Right ventricle myocardium inferior (tissue), 1 donor: ENCODE data around the gene C6orf47. TPM values are rescaled to one million over a fixed set of nuclear protein-coding genes. Genes with fewer than 3 reads are reported as not detected.

Source experiments
- ATAC-seq: fragments of 200-7000 bp; cut with Tn5 transposase; one replicate; pipeline ENCODE4 v1.9.1; 2020; ENCODE audit warnings: mild to moderate bottlenecking, moderate library complexity
- DNase-seq: peaks from one replicate; pipeline ENCODE4 v3.0.0; 2021; ENCODE audit errors: missing footprints
- intact Hi-C: fragments of 100-400 bp; cut with DNase I; formaldehyde crosslinking; loops from one replicate; pipeline ENCODE4 v1.11.0; 2022
- total RNA-seq: library from RNA; stranded (reverse); fragmentation: NEBNext Ultra II Directional; extraction: Animal tissue kit (Norgen Biotek cat#: 25700); gene quantifications from one replicate; pipeline ENCODE4 v1.2.1, GENCODE V29; 2021
- donor health status: DM: no; HTN: yes; CAD: no; lungs with severe emphysema.

The C6orf47 gene
- total RNA-seq, 1 donor from 2014 or later: 17.0 TPM

DNA sequence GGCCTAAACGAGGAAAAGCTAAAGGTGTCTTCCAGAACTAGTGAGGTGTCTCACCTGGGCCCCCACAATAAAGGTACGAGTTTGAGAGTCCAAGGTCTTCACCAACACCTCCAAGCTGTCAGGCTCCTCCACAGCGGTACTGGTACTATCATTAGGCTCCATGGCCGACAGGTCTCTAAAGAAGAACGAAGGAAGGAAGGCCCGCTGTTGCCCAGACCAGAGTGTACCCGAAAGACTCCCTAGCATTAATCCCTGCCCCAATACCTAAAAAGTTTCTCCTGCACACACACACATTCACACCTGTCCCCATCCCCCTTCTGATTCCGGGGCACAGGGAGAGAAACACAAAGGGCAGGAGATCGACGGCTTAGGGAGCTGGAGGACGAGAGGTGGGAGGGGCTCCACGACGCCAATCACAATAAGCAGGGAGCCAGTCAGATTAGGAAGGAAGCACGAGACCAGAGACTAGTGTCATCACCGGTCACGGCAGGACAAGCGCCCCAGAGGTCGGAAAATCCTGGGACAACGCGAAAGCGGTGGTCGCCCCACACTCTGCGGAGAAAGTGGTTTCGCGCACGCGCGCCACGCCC is 8.9 kb downstream of the C6orf47 start:
- ATAC-seq (peak; percentile 67), DNase-seq (no peak)
- intact Hi-C loops: loop anchor here (1.0 kb wide), 2 partner anchors 14 to 31 kb away; partner anchors contain the start of gene PRRC2A

DNA sequence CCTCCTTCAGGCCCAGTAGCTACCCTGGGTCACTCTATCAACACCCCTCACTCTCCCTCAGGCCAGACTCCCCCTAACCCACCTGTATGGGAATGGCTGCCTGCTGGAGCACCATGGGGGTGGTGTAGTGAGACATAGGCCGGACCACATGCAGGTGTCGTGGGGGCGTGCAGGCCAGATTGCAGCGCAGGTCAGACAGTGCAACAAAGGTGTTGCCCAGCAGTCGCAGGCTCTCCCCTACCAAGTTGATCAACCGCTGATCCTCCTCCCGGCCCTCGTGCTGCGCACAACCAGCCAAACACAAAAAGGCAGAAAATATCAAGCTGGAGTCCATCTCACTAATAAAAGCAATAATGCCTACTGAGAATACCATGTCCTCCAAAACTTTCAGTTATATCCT is 15.3 kb downstream of the C6orf47 start:
- intact Hi-C loops: no loop called here
- DNase-seq (no peak), ATAC-seq (no peak)

DNA sequence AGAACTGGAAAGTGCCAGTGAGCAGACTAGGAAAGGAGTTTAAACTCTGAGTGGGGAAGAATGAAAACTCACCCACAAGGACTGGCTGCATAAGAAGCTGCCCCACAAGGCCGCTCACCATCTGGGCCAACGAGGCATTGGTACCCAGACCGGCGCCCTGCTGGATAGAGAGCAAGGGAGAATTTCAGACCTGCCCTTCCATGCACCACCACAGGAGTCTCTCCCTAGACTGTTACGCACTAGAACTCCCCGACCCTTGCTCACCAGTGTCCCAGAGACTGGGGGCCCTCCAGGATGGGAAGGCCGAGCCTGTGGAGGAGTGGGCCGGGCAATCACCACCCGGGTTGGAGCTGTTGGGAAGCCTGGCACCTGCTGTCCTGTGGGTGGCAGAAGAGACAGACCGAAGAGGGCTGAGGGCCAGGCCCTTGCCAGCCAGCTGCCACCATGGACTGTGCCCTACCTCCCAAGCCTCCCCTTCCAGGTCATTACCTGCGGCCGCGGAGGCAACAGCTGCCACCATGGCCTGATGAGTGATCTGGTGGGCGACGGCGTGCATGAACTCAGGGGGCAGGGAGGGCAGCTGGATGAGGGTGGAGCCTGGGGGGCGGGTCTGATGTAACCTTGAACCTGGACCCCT is 16.6 kb downstream of the C6orf47 start:
- DNase-seq (no peak), ATAC-seq (peak; percentile 9)
- intact Hi-C loops: no loop called here

DNA sequence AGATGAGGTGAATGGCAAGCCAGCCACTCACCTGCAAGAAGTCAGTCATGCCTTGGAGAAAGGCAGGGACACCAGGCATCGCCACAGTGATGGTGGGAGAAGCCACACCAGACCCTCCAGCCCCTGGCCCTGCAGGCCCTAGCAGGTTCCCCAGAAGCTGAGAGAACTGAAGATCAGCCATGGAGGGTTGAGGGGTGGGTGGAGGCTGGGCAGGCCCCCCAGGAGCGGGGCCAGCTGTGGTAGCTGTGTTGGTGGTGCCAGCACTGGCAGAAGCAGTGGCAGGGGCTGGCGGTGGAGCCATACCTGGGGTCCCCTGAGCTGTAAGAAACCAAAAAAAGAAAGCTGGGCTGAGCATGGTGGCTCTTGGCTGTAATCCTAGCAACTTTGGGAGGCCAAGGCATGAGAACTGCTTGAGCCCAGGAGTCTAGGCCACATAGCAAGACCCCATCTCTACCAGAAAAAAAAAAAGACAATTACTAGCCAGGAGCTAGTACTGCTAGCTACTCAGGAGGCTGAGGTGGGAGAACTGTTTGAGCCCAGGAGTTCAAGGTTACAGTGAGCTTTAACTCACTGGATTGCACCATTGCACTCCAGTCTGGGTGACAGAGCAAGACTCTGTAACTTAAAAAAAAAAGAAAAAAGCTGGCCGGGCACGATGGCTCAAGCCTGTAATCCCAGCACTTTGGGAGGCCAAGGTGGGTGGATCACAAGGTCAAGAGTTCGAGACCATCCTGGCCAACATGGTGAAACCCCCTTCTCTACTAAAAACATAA is 17.6 kb downstream of the C6orf47 start:
- ATAC-seq (no peak), DNase-seq (no peak)
- intact Hi-C loops: no loop called here

DNA sequence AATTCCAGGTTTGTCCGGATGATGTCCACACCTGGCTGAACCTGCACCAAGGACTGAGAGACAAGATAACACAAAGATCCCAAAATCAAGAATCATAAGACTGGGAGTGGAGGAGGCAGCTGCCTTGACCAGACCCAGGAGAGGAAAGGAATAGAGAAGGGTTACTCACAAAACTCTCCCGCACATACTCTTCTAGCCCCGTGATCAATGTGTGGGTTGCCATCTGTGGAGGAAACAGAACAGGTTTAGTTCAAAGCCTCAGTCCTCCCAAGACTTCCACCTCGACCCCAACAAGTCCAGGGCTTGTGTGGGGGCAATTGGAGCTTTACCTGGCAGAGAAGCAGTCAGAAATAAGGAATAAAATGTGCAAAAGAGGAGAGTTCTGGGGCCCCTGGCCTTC is 19.2 kb downstream of the C6orf47 start:
- DNase-seq: no peak
- ATAC-seq: no peak
- intact Hi-C loops: no loop called here

DNA sequence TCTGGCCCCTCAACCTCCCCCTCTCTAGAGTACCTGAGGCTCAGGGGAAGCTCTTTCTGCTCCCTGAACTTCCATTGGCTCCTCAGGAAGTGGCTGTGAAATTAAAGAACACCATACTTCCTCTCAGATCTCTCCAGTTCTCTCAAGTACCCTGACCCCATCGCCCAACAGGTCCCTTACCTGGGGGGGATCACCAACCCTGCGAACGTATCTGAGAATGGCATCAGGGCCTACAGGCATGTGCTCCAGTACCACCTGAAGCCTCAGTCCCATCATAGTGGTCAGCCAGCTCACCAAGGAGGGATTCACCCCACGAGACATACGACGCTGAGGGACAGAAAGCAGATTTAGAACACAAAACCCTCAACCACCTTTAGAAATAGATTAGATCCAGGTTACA is 20.0 kb downstream of the C6orf47 start:
- DNase-seq: no peak
- no peak for ATAC-seq
- intact Hi-C loops: no loop called here

DNA sequence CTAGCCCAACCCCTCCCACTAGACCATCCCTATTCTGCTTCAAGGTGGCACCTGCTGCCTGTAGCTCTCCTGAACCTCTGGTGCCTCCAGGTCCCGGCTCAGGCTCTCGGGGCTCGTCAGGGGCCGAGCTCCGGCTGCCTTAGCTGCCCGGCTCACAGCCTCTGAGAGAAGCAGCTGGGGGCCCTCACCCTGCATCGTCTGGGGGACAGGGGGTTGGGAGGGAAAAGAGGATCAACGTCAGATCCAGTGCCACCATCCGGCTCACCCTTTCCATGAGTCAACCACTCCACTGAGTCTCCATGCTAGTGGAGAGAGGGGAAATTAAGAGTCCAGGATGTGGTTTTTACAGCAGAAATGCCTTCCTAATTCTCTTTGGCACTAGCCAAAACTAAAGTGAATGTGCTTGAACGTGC is 21.1 kb downstream of the C6orf47 start:
- no peak for ATAC-seq
- DNase-seq: no peak
- intact Hi-C loops: no loop called here

DNA sequence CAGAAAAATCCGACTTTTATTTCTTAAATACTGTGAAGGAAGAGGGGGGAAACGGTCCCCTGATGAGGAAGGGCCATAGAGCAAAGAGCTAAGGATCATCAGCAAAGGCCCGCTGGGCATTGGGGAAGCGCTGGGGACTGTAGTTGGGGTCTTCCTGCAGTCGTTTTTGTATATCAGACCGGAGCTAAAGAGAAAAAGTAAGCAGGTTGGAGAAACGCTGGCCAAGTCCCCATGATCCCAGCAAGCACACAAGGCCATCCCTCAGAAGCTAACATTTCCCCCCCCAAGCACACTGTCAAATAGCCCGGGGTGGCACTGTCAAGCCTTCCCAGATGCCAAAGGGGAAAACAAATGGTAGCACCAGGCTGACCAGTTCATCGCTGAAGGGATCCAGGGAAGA is 21.5 kb downstream of the C6orf47 start:
- ATAC-seq (no peak), DNase-seq (no peak)
- intact Hi-C loops: no loop called here

DNA sequence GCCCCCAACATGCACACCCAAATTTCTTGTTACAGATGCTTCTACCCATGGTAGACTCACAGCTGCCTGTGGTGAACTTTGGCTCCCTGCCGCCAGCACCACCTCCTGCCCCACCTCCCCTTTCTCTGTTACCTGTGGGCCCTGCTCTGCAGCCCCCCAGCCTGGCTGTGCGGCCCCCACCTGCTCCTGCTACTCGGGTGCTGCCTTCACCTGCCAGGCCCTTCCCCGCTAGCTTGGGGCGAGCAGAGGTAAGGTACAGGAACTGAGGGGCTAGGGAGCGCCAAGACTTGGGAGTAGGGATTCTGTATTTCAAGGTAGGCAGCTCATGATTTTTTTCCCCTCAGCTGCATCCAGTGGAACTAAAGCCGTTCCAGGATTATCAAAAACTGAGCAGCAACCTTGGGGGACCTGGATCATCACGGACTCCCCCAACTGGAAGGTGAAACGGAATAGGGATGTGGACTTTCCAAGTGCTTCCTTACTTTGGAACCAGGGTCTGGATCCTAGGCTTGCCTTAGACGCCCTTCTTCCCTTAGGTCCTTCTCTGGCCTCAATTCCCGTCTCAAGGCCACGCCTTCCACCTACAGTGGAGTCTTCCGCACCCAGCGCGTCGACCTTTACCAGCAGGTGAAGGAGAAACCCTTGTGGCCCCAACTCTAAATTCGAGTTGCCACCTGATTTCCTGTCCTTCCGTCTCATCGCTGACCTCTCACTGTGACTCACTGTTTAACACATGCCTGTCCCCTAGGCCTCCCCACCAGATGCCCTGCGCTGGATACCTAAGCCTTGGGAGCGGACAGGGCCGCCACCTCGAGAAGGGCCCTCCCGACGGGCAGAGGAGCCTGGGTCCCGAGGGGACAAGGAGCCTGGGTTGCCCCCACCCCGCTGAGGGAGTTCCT is 23.6 kb downstream of the C6orf47 start:
- intact Hi-C loops: no loop called here
- DNase-seq: no peak
- no peak for ATAC-seq

DNA sequence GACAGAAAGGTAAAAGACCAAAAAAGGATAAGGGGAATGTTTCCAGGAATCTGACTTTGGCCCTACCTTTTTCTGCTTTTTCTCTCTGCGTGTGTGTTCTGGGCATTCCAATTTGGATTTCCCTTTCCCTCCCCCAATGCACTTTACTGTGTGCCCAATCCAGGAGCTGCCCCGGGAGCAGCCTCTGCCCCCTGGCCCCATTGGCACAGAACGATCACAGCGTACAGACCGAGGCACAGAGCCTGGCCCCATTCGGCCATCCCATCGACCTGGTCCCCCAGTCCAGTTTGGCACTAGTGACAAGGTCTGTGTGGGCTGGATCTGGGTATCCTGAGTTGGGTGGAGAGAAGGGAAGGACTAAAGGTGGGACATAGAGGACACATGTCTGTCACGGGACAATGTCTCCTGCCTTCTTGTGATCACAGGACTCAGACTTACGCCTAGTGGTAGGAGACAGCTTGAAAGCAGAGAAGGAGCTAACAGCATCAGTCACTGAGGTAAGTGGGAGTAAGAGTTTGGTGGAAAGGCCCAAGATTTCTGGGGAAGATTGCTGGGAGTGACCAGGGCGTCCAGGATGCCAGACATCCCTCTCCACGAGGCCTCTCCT is 25.5 kb downstream of the C6orf47 start:
- ATAC-seq (no peak), DNase-seq (no peak)
- intact Hi-C loops: no loop called here

DNA sequence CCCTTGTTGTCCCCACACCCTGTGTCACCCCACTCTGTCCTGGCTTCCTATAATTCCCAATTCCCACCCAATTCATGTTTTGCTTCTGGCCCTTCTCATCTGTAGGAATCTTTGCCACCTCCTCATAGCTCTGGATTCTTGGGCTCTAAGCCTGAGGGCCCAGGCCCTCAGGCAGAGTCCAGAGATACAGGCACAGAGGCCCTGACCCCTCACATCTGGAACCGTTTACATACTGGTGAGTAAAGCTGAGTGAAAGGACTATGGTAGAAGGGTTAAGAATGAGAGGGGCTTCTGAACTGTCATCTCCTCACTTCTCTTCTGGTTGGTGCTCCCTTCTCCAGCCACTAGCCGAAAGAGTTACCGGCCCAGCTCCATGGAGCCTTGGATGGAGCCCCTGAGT is 26.4 kb downstream of the C6orf47 start:
- no peak for DNase-seq
- ATAC-seq: no peak
- intact Hi-C loops: no loop called here

DNA sequence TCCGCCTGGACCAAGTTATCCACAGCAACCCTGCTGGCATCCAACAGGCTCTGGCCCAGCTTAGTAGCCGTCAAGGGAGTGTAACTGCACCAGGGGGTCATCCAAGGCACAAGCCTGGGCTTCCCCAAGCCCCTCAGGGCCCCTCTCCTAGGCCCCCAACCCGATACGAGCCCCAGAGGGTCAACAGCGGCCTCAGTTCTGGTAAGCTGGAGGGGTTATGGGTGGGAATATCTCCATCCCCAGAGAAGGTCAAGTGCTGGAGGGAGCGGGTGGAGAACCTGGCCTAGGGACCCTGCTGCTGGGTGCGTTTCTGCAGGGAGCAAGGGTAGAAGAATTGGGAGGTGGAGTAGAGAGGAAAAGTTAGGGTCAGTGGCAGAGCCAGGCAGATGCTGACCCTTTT is 27.1 kb downstream of the C6orf47 start:
- intact Hi-C loops: no loop called here
- DNase-seq (no peak), ATAC-seq (no peak)

DNA sequence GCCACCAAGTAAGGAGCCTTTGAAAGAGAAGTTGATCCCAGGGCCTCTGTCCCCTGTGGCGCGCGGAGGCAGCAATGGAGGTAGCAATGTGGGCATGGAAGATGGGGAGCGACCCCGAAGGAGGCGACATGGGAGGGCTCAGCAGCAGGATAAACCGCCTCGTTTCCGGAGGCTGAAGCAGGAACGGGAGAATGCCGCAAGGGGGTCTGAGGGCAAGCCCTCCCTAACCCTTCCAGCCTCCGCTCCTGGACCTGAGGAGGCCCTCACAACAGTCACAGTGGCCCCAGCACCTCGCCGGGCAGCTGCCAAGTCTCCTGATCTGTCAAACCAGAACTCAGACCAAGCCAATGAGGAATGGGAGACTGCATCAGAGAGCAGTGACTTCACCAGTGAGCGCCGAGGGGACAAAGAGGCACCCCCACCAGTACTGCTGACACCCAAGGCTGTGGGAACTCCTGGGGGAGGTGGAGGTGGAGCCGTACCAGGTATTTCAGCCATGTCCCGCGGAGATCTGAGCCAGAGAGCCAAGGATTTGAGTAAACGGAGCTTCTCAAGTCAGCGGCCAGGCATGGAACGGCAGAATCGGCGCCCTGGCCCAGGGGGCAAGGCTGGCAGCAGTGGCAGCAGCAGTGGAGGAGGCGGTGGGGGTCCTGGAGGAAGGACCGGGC is 28.2 kb downstream of the C6orf47 start:
- intact Hi-C loops: no loop called here
- ATAC-seq (no peak), DNase-seq (no peak)

DNA sequence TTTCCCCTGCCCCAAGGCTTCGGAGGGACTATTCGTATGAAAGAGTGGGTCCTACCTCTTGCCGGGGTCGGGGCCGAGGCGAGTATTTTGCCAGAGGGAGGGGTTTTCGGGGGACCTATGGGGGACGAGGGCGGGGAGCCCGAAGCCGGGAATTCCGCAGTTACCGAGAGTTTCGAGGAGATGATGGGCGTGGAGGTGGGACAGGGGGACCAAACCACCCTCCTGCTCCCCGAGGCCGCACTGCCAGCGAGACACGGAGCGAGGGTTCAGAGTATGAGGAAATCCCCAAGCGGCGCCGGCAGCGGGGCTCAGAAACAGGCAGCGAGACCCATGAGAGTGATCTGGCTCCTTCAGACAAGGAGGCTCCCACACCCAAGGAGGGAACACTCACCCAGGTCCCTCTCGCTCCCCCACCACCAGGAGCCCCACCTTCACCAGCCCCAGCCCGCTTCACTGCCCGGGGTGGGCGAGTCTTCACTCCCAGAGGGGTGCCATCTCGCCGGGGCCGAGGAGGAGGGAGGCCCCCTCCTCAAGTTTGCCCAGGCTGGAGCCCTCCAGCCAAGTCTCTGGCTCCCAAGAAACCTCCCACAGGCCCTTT is 28.8 kb downstream of the C6orf47 start:
- no peak for DNase-seq
- intact Hi-C loops: no loop called here
- no peak for ATAC-seq

DNA sequence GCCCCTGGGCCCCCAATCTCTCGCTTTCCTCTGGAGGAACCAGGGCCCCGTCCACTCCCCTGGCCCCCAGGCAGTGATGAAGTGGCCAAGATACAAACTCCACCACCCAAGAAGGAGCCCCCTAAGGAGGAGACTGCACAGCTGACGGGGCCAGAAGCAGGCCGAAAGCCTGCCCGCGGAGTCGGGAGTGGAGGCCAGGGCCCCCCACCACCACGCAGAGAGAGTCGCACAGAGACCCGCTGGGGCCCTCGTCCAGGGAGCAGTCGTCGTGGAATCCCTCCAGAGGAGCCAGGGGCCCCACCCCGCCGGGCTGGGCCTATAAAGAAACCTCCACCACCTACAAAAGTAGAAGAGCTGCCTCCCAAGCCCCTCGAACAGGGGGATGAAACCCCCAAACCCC is 29.4 kb downstream of the C6orf47 start:
- no peak for ATAC-seq
- intact Hi-C loops: no loop called here

DNA sequence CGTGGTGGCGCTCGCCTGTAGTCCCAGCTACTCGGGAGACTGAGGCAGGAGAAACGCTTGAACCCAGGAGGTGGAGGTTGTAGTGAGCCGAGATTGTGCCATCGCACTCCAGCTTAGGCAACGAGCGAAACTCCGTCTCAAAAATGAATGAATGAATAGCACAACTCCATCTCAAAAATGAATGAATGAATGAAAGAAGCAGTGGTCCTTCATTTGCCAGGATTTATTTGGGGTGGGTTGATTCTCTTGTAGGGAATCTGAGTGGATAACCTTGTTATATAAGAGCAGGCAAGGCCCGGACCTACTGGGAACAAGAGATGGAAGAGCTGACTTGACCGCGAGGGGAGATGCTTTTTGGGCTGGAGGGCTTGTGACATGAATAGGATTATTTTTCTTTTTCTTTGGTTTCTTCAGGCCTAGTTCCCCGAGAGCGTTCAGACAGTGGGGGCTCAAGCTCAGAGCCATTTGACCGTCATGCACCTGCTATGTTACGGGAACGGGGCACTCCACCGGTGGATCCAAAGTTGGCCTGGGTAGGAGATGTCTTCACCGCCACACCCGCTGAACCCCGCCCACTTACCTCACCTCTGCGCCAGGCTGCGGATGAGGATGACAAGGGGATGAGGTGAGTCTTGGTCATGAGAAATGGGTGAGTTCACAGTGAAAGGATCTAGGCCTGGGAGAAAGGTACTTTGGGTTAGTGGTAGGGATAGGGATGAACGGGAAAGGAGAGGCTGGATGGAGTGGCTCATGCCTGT is 30.2 kb downstream of the C6orf47 start:
- no peak for DNase-seq
- no peak for ATAC-seq
- intact Hi-C loops: no loop called here

More for the DNA sequence above, 29.4 kb downstream of the C6orf47 start:
- DNase-seq: no peak

DNA sequence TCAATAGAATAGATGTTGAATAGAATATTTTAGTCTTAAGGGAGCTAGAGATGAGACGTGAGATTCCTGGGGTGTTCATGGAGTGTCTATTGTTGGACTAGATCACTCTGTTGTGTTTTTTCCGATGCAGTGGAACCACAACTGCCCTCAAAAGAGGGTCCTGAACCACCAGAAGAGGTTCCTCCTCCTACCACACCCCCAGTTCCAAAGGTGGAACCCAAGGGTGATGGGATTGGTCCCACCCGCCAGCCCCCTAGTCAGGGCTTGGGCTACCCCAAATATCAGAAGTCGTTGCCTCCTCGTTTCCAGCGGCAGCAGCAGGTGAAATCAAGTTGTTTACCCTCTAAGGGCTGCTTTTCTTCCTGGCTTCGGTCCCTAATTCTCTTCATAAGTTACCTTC is 31.6 kb downstream of the C6orf47 start:
- intact Hi-C loops: no loop called here
- DNase-seq (no peak), ATAC-seq (no peak)
